ENCODE data around the gene SETD2.

SETD2 gene

DNA sequence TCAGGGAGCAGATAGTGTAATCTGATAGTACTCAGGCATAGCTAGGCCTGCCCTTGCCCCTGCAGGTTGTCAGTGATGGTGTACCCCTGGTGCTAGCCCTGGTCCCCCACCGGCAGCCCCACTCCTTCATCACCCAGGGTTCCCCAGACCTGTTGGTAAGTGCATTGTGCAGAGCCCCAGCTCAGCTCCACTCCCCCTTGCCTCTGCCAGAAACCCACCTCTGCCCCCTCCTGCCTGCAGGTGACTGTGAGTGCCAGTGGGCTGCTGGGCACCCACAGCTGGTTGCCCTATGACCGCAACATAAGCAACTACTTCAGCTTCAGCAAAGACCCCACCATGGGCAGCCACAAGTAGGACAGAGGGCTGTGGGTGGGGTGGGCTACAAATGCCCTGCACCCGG lies 156.9 kb downstream of the SETD2 start:
- DNase-seq = peak in 1 of 2 donors; percentile 9

DNA sequence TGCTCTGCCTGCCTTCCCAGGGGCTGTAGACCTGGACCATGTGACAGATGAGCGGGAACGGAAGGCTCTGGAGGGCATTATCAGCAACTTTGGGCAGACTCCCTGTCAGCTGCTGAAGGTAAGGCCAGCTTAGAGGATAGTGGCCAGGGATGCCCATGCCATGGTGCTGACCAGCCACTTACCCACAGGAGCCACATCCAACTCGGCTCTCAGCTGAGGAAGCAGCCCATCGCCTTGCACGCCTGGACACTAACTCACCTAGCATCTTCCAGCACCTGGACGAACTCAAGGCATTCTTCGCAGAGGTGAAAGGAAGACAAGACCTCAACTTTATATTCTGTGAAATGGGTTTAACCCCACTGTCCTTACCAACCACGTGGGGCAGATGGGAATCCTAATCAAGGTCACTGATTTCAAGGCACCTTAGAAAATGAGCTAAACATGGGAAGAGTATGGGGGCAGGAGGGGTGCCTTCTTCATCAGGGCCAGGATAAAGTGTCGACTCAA lies 157.7 kb downstream of the SETD2 start:
- DNase-seq = no peak

DNA sequence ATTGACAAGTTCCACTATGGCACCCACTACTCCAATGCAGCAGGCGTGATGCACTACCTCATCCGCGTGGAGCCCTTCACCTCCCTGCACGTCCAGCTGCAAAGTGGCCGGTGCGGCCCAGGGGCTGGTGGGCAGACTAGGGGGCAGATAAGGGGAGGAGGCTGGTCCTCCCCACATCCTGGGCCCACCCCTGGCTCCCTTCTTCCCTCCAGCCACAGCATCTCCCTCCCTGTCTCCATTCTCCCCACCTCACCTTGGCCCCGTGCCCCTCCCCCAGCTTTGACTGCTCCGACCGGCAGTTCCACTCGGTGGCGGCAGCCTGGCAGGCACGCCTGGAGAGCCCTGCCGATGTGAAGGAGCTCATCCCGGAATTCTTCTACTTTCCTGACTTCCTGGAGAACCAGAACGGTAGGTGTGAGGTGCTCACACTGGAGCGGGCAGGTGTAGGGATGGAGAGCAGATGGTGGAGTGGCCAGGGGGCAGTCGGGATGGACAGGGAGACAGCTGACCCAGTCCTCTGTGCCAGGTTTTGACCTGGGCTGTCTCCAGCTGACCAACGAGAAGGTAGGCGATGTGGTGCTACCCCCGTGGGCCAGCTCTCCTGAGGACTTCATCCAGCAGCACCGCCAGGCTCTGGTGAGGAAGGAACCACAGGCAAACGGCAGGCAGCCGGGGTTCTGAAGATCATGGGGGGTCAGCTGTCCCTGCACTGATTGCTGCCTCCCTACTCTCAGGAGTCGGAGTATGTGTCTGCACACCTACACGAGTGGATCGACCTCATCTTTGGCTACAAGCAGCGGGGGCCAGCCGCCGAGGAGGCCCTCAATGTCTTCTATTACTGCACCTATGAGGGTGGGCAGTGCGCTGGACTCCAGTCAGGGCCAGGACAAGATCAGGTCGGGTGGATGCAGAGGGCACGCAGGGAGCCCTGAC lies 158.4 kb downstream of the SETD2 start:
- no peak for DNase-seq

DNA sequence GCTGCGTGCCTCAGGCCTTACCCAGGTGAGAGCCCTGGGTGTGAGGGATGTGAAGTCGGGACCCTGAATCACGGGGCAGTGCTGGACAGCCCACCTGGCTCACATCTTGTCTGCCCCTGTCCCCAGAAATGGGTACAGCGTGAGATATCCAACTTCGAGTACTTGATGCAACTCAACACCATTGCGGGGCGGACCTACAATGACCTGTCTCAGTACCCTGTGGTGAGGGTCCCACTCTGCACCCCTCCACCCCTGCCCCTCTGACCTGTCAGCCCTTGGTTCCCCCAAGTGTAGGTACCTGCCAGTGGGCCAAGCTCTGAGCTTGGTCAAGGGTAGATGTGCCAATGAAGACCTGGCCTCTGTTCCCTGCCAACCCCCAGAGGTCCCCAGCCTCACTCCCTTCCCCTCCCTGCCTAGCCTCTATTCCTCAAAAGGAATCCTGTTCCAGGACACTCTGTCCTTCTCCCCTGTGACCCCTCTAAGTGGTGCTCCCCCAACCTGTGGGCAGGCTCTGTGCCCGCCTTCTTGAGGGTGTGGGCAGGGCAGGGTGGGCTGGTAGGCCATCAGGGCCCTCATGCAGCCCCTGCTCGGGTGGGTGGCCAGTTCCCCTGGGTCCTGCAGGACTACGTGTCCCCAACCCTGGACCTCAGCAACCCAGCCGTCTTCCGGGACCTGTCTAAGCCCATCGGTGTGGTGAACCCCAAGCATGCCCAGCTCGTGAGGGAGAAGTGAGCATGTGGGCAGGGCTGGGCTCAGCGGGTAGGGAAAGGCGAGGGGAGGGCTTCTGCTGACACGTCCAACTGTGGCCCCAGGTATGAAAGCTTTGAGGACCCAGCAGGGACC lies 159.3 kb downstream of the SETD2 start:
- DNase-seq = no peak

DNA sequence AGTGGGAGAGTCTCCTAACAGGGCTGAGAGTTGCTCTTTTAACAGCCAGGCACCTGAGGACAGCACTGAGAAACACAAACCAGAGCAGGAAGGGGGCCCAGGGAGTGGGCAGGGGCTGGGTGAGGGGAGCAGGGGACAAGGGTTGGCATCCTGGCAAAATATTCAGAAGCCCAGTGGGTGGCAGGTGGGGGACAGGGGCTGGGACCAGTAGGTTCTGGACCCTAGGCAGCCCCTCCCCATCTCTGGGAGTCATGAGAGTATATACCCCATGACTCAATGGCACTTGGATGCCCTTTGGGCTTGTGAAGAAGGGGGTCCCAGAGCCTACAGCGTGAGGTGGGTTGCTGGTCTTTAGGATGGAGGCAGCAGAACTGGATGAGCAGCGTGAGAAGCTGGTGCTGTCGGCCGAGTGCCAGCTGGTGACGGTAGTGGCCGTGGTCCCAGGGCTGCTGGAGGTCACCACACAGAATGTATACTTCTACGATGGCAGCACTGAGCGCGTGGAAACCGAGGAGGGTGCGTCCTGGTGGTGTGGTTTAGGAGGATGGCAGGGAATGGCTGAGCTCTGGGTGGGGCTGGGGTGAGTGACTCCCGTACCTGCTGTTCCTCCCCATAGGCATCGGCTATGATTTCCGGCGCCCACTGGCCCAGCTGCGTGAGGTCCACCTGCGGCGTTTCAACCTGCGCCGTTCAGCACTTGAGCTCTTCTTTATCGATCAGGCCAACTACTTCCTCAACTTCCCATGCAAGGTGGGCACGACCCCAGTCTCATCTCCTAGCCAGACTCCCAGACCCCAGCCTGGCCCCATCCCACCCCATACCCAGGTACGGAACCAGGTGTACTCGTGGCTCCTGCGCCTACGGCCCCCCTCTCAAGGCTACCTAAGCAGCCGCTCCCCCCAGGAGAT lies 160.2 kb downstream of the SETD2 start:
- no peak for DNase-seq

DNA sequence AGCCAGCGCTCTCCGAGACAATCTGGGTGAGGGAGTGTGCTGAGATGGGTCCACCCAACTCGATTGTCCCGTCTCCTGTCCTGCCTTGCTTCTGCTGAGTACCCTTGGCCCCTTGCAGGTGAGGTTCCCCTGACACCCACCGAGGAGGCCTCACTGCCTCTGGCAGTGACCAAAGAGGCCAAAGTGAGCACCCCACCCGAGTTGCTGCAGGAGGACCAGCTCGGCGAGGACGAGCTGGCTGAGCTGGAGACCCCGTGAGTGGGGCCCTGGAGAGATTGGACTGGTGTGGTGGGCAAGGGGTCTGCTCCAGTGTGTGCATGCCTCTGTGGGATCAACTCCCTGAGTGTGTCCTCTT lies 160.9 kb downstream of the SETD2 start:
- no peak for DNase-seq

DNA sequence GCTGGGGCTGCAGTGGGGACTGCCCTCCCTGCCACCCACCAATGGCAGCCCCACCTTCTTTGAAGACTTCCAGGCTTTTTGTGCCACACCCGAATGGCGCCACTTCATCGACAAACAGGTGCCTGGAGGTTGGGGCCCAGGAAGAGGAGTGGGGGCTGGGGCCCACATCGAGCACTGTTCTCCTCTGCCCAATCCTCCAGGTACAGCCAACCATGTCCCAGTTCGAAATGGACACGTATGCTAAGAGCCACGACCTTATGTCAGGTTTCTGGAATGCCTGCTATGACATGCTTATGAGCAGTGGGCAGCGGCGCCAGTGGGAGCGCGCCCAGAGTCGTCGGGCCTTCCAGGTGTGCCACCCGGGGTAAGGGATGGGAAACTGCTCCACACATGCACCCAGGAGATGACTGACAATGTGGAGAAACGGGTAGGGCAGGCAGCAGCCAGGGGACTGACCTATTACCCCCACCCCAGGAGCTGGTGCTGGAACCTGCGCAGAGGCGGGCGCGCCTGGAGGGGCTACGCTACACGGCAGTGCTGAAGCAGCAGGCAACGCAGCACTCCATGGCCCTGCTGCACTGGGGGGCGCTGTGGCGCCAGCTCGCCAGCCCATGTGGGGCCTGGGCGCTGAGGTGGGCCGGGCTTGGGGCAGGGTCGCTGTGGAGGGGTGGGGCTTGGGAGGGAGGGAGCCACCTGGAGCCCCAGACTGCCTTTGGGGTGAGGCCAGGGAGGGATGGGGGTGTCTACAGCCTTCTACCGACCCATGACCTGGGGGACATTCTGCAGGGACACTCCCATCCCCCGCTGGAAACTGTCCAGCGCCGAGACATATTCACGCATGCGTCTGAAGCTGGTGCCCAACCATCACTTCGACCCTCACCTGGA lies 161.5 kb downstream of the SETD2 start:
- no peak for DNase-seq

DNA sequence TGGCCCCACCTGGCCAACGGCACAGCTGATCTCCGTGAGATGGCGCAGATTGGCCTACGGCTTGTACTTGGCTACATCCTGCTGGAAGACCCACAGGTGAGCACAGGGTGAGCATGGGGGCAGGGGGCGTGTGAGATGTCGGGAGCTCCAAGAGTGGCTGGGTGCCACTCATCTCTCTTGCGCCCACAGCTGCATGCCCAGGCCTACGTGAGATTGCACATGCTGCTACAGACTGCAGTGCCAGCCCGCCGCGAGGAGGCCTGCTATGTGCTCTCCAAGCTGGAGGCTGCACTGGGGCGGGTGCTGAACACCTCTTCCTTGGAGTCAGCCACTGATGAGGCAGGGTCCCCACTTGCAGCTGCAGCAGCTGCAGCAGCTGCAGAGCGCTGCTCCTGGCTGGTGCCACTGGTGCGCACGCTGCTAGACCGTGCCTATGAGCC lies 162.2 kb downstream of the SETD2 start:
- no peak for DNase-seq

DNA sequence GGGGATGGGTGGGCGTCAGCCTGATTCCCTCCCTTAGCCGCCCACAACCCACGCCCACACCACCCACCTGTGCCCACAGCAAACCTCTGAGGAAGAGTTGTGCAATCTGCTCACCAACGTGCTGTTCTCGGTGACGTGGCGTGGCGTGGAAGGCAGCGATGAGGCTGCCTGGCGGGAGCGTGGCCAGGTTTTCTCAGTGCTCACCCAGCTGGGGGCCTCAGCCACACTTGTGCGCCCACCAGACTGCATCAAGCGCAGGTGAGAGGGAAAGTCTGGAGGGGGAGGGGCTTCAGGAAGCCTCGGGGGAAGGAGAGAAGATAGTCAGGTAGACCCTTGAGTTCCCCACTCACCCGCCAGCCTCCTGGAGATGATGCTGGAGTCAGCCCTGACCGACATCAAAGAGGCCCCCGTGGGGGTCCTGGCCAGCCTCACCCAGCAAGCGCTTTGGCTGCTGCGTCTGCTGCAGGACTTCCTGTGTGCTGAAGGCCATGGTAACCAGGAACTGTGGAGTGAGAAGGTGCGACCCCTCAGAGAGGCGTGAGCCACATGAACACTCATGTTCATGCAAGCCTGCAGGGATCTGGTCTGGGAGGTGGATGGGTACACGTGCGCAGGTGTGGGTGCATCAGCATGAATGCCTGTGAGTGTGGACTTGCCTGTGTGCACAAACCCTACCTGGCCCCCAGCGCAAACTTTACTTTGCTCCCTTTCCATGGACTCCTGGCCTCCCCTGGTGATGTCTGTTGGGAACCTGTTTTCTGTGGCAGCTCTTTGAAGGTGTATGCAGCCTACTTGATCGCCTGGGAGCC lies 162.8 kb downstream of the SETD2 start:
- DNase-seq = no peak

DNA sequence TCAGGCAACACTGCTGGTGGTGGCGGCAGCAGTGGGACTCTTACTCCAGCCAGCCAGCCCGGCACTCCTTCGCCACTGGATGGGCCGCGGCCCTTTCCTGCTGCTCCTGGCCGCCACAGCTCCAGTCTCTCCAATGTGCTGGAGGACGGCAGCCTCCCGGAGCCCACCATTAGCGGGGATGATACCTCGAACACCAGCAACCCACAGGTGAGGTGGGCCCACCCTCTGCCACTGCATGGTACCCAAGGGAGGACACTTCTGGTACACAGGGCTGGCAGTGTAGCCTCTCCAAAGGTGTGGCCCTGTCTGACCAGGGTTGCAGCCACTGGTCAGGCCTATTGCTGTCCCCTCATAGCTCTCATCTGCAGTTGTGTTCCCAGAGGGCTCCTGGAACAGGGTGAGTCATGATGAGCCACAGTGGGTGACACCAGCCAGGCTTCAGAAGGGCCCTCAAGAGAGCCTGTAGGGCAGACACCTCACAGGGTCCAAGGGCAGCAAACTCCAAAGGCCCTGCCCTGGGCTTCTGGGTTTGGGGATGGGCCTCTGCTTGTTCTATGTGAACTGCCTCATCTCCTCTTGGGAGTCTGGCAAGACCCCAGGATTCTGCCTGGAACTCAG lies 163.6 kb downstream of the SETD2 start:
- DNase-seq = no peak

DNA sequence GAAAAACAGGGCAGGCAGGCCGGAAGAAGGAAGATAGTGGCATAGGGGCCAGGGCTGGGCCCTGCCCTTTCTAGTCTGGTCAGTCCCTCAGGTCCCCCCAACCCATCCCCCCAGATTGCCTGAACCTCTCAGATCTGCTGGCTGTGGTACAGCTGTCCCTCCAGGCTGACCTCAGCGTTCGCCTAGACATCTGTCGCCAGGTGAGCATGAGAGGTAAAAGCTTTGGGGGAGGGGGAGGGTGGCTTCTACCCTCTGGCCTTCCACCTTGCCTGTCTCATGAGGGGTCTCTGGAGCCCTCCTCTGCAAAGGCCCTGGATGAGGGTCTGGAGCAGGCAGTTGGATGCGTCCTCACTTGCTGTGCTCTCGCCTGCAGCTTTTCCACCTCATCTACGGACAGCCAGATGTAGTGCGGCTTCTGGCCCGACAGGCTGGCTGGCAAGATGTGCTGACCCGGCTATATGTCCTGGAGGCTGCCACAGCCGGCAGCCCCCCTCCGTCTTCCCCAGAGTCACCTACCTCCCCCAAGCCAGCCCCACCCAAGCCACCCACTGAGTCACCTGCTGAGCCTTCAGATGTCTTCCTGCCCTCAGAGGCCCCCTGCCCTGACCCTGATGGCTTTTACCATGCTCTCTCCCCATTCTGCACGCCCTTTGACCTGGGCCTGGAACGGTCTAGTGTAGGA lies 164.3 kb downstream of the SETD2 start:
- no peak for DNase-seq

DNA sequence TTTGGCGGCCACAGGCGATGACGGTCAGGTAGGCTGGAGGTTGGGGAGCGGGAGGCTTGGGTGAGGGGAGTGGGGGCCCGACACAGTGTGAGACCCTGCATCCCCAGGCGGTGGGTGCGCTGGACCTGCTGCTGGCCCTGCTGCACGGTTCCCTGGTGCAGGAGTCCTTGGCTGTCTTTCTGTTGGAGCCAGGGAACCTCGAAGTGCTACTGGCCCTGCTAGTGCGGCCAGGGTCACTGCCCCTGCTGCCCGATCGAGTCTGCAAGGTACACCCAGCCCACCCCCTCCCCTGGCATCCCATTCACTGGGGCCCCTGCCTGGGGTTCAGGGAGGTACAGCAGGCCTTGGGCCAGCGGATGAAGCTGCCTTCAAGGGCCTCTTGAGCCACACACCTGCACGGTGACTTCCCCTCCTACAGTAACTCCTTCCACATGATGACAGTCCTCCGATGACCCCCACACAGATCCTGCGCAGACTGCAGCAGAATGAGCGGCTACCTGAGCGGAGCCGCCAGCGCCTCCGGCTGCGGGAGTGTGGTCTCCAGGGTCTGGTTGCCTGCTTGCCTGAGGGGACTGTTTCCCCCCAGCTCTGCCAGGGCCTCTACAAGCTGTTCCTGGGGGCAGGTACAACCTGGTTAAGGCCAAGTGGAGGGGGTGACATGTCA lies 164.9 kb downstream of the SETD2 start:
- no peak for DNase-seq

DNA sequence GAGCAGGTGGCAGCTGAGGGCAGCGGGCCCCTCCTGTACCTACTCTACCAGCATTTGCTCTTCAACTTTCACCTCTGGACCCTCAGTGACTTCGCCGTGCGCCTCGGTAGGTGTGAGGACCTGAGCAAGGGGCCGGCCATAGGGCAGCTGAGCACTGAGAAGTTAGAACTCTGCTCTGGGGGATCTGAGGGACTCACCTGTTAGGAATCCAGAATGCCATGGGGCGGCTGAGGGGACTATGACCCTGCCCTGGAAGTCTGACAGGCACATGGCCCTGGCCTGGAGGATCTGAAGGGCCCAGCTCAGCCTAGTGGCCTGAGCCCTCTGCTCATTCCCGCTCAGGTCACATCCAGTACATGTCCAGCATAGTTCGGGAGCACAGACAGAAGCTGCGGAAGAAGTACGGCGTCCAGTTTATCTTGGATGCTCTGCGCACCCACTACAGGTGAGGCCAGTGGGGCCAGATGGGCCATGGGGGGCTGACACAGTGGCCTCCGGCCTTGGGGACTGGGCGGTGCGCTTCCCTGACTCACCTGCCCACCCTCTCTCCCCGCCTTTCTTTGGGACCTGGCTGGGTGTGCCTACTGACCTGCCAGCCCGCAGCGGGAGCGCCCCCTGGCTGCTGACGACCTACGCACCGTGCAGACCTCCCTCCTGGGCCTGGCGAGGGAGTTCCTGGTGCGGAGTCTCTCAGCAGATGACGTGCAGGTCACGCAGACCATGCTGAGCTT lies 165.6 kb downstream of the SETD2 start:
- peak; percentile 74 to 77 for DNase-seq

DNA sequence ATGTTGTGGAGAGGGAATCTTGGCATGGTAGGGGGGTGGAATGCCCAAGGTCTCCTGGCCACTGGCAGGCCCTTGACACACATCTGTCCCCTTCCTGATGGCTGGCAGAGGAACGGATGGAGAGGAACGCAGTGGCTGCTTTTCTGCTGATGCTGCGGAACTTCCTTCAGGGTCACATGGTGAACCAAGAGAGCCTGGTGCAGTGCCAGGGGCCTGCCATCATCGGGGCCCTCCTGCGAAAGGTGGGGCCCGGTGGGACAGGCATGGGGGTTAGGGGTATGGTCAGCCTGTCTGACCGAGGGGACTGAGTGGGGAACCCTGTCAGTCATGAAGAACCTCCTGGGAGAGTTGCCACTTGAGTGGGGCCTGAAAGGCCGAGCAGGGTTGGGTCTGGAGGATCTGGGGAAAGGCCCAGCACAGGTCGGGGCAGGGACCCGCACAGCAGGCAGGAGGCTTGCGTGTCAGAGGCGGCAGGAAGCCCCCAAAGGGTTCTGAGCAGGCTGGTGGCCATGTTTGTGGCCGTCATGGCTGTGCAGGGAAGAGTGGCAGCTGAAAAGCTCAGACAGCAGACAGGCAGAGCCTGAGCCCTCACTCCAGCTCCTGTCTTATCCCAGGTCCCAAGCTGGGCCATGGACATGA lies 166.3 kb downstream of the SETD2 start:
- DNase-seq = no peak

DNA sequence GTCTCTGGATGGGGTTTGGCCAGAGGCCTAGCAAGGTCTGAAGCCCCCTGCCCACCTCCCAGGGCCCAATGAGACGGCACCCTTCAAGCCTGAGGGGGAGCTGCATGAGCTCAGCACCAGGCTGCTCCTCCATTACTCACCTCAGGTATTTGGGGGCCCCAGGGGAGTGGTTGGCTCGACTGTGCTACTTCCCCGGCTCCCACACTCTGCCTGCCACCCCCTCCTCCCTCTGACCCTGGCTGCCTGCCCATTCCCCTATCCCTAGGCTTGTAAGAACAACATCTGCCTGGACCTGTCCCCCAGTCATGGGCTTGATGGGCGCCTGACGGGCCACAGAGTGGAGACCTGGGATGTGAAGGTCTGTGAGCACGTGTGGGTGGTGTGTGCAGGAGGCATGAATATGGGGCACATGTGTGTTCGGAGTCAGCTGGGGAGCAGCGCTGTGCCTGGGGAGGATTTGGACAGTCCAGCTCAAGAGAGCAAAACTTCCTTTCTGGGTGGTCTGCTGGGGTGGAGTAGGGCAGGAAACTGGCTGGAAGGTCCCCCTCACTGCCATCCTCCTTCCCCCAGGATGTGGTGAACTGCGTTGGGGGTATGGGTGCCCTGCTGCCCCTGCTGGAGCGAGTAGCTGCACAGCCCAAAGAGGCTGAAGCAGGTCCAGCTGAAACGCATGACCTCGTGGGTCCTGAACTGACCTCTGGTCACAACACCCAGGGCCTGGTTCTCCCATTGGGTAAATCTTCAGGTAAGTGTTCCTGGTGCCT lies 167.0 kb downstream of the SETD2 start:
- no peak for DNase-seq

DNA sequence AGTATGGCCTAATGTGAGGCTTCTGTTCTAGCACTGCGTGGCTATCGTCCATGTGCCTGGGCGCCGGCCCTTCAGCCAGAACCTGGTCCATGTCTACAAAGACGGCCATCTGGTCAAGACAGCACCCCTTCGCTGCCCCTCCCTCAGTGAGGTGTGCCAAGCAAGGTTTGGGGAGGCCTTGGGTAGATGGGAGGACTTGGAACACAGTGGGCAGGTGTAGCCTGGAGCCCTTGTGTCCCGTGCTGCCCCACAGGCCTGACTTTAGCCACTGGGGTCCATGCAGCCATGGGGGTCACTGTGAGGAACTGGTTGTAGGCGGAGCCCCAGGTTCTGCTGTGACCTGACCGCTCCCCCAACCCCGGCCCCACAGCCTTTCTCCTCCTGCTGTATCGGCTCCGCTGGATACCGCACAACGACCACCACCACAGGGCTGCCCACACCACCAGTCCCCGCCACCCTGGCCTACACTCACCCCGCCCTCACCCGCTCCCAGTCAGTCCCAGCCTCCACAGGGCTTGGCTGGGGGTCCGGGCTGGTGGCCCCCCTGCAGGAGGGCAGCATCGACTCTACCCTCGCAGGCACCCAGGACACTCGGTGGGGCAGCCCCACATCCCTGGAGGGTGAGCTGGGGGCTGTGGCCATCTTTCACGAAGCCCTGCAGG lies 167.9 kb downstream of the SETD2 start:
- no peak for DNase-seq

Measured in CD4-positive, alpha-beta T cell treated with Interleukin-4 for 1 hour (primary cell).